Activated CD8-positive, alpha-beta memory T cell treated with anti-CD3 and anti-CD28 coated beads for 1 hour (primary cell): ENCODE results near the gene MAPT.
"Not testable (repeated sequence)": the region's sequence is repeated elsewhere in the genome, so short reads cannot be mapped to it uniquely, and the experiment has no call there.

ENCODE experiments used
- DNase-seq, 2 donors: peaks; one replicate each; pipeline ENCODE4 v3.0.0-alpha.2; 2020; ENCODE audit warnings: low read depth in 1 of 2; ENCODE audit errors: extremely low read depth in 1 of 2

The MAPT gene

GRCh38 chr17:45896803-45897693 is 2.7 kb downstream of the MAPT start:
- no peak for DNase-seq

- no peak for DNase-seq
These were observed 5.8 kb downstream of the MAPT start for GRCh38 chr17:45900136-45900535.

GRCh38 chr17:45900723-45901415 is 6.5 kb downstream of the MAPT start:
- no peak for DNase-seq

GRCh38 chr17:45902892-45903346 is 8.6 kb downstream of the MAPT start:
- no peak for DNase-seq

- no peak for DNase-seq
These were observed 10.5 kb downstream of the MAPT start for GRCh38 chr17:45904866-45905265.

GRCh38 chr17:45905814-45906213 is 11.5 kb downstream of the MAPT start:
- no peak for DNase-seq

- no peak for DNase-seq
These were observed 11.9 kb downstream of the MAPT start for GRCh38 chr17:45906237-45906636.

- no peak for DNase-seq
These were observed 12.7 kb downstream of the MAPT start for GRCh38 chr17:45906927-45907622.

- no peak for DNase-seq
These were observed 13.5 kb downstream of the MAPT start for GRCh38 chr17:45907750-45908395.

GRCh38 chr17:45908460-45908859 is 14.1 kb downstream of the MAPT start:
- no peak for DNase-seq

- DNase-seq = no peak
These were observed 14.6 kb downstream of the MAPT start for GRCh38 chr17:45908935-45909334.

- no peak for DNase-seq
These were observed 16.3 kb downstream of the MAPT start for GRCh38 chr17:45910667-45911066.

- DNase-seq = no peak
These were observed 18.0 kb downstream of the MAPT start for GRCh38 chr17:45912319-45912718.

GRCh38 chr17:45913030-45913429 is 18.7 kb downstream of the MAPT start:
- not testable (repeated sequence) for DNase-seq

- DNase-seq = no peak
These were observed 19.8 kb downstream of the MAPT start for GRCh38 chr17:45914047-45914717.

- no peak for DNase-seq
These were observed 20.9 kb downstream of the MAPT start for GRCh38 chr17:45915263-45915662.

- no peak for DNase-seq
These were observed 22.7 kb downstream of the MAPT start for GRCh38 chr17:45917081-45917480.

- DNase-seq = no peak
These were observed 23.9 kb downstream of the MAPT start for GRCh38 chr17:45918241-45918745.

GRCh38 chr17:45919136-45919535 is 24.8 kb downstream of the MAPT start:
- DNase-seq = no peak

- no peak for DNase-seq
These were observed 25.7 kb downstream of the MAPT start for GRCh38 chr17:45920083-45920482.
